OCI-LY3 (cell line): Measurements from ENCODE around the gene RBM6.

ENCODE experiments used
- EZH2phosphoT487 ChIP-seq: fragments of 200-600 bp; shearing (Covaris generic); IDR thresholded peaks from 2 replicates; pipeline ENCODE4 v1.6.1; 2018; ENCODE audit warnings: antibody characterized with exemption, mixed run types, low read depth
- TF ChIP-seq, protein P1 (sequence below): fragments of 200-600, 300-600 bp; sonication (generic); IDR thresholded peaks from 2 replicates; pipeline ENCODE4 v1.5.1; 2014; ENCODE audit warnings: antibody characterized with exemption, low read length, low read depth

DNA sequence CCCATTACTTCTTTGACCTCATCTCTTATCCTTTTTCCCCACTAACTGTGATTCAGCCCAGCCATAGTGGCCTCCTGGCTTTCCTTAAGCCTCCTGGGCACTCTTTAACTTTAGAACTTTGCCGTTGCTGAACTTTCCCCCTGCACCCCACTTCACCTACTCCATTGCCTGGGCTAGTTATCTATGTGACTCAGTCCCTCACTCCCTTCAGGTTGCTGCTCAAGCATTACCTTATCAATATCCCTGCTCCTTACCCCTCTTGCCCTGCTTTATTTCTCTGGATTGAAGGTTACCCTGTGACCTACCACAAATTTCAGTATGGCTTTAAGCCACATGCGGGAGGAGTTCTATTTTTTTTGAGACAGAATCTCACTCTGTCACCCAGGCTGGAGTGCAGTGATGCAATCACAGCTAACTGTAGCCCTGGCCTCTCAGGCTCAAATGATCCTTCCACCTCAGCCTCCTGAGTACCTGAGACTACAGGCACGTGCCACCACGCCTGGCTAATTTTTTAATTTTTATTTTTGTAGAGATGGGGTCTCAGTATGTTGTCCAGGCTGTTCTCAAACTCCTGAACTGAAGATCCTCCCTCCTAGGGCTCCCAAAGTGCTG, 13.7 kb upstream of the RBM6 start:
- TF ChIP-seq, protein P1, sequence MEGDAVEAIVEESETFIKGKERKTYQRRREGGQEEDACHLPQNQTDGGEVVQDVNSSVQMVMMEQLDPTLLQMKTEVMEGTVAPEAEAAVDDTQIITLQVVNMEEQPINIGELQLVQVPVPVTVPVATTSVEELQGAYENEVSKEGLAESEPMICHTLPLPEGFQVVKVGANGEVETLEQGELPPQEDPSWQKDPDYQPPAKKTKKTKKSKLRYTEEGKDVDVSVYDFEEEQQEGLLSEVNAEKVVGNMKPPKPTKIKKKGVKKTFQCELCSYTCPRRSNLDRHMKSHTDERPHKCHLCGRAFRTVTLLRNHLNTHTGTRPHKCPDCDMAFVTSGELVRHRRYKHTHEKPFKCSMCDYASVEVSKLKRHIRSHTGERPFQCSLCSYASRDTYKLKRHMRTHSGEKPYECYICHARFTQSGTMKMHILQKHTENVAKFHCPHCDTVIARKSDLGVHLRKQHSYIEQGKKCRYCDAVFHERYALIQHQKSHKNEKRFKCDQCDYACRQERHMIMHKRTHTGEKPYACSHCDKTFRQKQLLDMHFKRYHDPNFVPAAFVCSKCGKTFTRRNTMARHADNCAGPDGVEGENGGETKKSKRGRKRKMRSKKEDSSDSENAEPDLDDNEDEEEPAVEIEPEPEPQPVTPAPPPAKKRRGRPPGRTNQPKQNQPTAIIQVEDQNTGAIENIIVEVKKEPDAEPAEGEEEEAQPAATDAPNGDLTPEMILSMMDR = no peak
- no peak for TF ChIP-seq EZH2phosphoT487
